ENCODE results near the gene NKX2-2.

- TF ChIP-seq CTCF (conservative IDR thresholded peaks at IDR 0.05; ENCODE audit: low read depth, low read length) = no peak
- no peak for TF ChIP-seq RAD21 (IDR thresholded peaks at IDR 0.05; ENCODE audit: low read length)
- no peak for TF ChIP-seq POLR2A (IDR thresholded peaks at IDR 0.05; ENCODE audit: low read depth, low read length)
- no peak for TF ChIP-seq RFX5 (IDR thresholded peaks at IDR 0.05; ENCODE audit: low read depth, low read length)
- TF ChIP-seq SMC3 (IDR thresholded peaks at IDR 0.05; ENCODE audit: low read depth, low read length) = no peak
- TF ChIP-seq MXI1 (IDR thresholded peaks at IDR 0.05; ENCODE audit: borderline replicate concordance, low read depth, low read length) = no peak
- TF ChIP-seq FOS (IDR thresholded peaks at IDR 0.05; ENCODE audit: low read depth, low read length) = no peak
- TF ChIP-seq CHD1 (IDR thresholded peaks at IDR 0.05; ENCODE audit: low read depth, low read length) = no peak
- no peak for TF ChIP-seq MAZ (IDR thresholded peaks at IDR 0.05; ENCODE audit: borderline replicate concordance, low read depth, low read length)
Measured at GRCh38 chr20:21465799-21466198, 48.1 kb downstream of the NKX2-2 start.
